ENCODE results near the gene FBXO8.

GRCh38 chr4:174281901-174282300, 1.6 kb downstream of the FBXO8 start:
- no peak for TF ChIP-seq CTCF (conservative IDR thresholded peaks at IDR 0.05; ENCODE audit: low read length)
- no peak for TF ChIP-seq EZH2phosphoT487 (IDR thresholded peaks at IDR 0.05; ENCODE audit: borderline replicate concordance)
